T-helper 1 cell treated with Interleukin-12 subunit alpha and Interleukin-12 subunit beta and Interleukin-4 antibody, amounts not matched to agents 30 ng/mL and 1 ng/mL, for 36 hours (primary cell): ENCODE data around the gene C11orf86. TPM values are rescaled to one million over a fixed set of nuclear protein-coding genes. Genes with fewer than 3 reads are reported as not detected.
"Not testable (repeated sequence)": the region's sequence is repeated elsewhere in the genome, so short reads cannot be mapped to it uniquely, and the experiment has no call there.

Experiments used
- intact Hi-C: fragments of 100-400 bp; cut with micrococcal nuclease; formaldehyde crosslinking; loops from one replicate; pipeline ENCODE4 v1.15.1; 2024
- total RNA-seq: library from RNA; stranded (reverse); gene quantifications from 2 replicates; pipeline ENCODE4 v1.2.3, GENCODE V29; 2022

Gene C11orf86
- total RNA-seq, 1 donor from 2014 or later = not detected

- intact Hi-C loops = not testable (repeated sequence)
Measured at GRCh38 chr11:66988741-66989140, 13.6 kb downstream of the C11orf86 start.

DNA sequence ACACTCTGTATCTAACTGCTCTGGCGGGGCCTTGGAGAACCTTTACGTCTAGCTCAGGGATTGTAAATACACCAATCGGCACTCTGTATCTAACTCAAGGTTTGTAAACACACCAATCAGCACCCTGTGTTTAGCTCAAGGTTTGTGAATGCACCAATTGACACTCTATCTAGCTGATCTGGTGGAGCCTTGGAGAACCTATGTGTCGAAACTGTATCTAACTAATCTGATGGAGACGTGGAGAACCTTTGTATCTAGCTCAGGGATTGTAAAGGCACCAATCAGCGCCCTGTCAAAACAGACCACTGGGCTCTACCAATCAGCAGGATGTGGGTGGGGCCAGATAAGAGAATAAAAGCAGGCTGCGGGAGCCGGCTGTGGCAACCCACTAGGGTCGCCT lies 14.3 kb downstream of the C11orf86 start:
- intact Hi-C loops = not testable (repeated sequence)

GRCh38 chr11:66992041-66992440 lies 16.9 kb downstream of the C11orf86 start:
- intact Hi-C loops = no loop called here

GRCh38 chr11:66996609-66997273 lies 21.6 kb downstream of the C11orf86 start:
- intact Hi-C loops = no loop called here

DNA sequence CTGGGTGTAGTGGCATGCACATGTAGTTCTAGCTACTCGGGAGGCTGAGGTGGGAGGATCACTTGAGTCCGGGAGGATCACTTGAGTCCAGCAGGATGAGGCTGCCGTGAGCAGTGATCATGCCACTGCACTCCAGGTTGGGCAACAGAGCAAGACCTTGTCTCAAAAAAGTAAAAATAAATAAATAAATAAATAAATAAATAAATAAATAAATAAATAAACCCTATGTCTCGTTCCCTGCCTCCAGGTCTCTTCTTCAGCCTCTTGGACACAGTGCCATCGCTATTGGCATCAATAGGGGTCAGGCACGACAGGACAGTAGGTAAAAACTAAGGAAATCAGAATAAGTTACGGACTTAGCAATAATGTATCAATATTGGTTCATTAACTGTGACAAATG lies 24.5 kb downstream of the C11orf86 start:
- intact Hi-C loops = no loop called here

GRCh38 chr11:67001332-67001731 lies 26.2 kb downstream of the C11orf86 start:
- intact Hi-C loops = no loop called here

DNA sequence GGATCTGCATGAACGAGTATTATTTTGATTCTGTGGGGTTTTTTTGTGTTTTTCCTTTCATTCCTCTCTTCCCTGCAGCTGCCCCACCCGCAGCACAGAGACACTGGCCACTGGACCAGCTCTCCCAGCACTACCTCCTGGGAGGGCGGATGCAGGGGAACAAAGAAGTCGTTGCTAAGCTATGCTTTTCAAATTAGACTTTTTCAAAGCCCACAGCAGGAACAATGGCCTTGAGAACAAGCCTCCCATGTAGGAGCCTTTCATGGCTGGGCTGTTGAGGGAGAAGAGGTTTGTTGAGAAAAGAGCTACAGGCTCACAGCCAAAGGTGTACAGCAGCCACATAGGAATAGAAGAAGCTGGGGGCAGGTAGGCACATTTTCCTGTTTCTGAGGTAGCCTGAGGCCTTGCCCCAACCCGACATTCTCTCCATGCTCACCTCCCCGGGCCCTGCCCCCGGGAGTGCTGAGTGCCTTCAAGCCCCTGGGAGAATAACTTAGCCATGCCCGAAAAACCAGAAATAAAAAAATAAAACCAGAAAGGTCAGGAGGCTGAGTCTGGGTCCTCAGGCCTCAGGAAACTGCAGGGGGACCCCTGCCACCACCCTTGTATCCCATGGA lies 27.3 kb downstream of the C11orf86 start:
- intact Hi-C loops = no loop called here

- intact Hi-C loops = no loop called here
Measured at GRCh38 chr11:67002921-67003411, 27.9 kb downstream of the C11orf86 start.

DNA sequence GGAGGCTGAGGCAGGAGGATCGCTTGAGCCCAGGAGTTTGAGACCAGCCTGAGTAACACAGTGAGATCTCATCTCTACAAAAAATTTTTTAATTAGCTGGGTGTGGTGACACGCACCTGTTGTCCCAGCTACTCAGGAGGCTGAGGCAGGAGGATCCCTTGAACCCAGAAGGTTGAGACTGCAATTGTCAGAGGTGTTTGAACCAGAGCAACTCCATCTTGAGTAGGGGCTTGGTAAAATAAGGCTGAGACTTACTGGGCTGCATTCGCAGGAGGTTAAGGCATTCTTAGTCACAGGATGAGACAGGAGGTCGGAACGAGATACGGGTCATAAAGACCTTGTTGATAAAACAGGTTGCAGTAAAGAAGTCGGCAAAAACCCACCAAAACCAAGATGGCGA lies 30.1 kb downstream of the C11orf86 start:
- intact Hi-C loops = not testable (repeated sequence)

DNA sequence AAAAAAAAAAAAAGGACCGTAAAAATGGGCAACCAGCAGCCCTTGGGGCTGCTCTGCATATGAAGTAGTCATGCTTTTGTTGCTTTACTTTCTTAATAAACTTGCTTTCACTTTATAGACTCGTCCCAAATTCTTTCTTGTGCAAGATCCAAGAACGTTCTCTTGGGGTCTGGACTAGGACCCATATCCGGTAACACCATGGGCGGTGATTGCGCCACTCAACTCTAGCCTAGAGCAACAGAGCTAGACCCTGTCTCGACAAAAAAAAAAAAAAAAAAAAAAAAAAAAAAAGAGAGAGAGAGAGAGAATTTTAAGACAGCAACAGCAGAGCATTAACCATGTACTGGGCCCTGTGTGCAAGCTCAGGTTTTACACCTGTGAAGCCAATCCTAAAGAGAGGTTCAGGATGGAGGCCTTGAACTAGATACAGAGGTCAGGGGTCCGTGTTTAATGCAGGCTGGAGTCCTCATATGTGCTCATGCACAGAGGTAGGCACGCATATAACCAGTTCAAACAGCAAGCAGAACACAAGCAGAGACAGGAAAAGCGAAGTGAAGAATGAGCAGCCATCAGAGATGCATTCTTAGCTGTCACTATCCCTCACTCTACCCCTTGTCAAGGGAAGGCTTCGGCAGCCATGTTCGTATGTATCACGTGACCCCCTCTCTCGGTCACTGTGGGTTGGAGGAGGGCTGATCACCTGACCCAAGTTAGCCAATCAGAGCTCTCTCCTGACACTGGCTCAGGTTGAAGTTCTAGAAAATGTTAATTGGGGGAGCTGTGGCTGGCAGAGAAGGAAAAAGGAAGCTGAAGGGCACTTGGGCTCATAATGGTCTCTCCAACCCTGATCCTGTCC lies 31.2 kb downstream of the C11orf86 start:
- intact Hi-C loops = no loop called here

DNA sequence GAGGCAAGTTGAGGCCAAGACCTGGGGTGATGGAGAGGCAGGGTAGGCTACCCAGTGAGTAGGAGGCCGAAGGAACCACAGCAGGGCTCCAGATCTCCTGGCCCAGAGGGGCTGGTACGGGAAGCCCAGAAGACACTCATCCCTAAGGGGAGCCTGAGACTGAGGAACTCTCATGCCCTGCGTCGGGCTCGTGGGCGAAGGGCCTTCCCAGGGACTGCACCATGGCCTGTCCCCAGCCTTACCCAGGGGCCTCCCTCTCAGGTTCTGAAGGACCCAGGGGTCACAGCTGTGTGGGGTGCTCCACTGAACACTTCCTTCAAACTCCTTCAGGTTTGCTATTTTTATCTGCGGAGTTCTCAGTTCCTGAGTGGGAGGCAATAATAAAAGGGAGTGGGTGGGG lies 32.0 kb downstream of the C11orf86 start:
- intact Hi-C loops = no loop called here

GRCh38 chr11:67010296-67010905 lies 35.3 kb downstream of the C11orf86 start:
- intact Hi-C loops = no loop called here

GRCh38 chr11:67013511-67014045 lies 38.5 kb downstream of the C11orf86 start:
- intact Hi-C loops = no loop called here

DNA sequence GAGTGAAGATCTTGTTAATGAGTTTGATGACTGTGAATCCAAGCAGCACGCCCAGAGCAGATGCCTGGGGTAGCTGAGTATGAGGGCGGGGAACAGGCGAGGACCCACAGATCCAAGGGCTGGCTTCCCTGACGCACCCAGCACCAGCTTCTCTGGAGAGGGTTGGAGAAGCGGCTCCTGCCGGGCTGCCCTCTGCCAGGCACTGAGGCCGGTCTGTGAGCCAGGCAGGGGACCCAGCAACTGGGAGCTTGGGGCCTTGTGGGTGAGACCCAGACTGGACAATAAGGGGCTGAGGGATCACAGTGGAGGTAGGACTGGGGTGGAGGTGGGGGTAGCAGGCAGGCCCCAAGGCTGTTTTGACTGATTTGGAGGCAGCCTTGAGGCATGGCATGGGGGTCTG lies 39.2 kb downstream of the C11orf86 start:
- intact Hi-C loops = no loop called here

GRCh38 chr11:67015048-67015447 lies 39.9 kb downstream of the C11orf86 start:
- intact Hi-C loops = no loop called here

- intact Hi-C loops = no loop called here
Measured at GRCh38 chr11:67016550-67016949, 41.4 kb downstream of the C11orf86 start.

GRCh38 chr11:67020949-67021348 lies 45.8 kb downstream of the C11orf86 start:
- intact Hi-C loops = no loop called here

GRCh38 chr11:67022341-67022933 lies 47.3 kb downstream of the C11orf86 start:
- intact Hi-C loops = no loop called here

GRCh38 chr11:67022961-67023956 lies 48.2 kb downstream of the C11orf86 start, which contains the start of gene SYT12:
TSS of gene SYT12 (plus strand) at chr11:67023134. CDS start at chr11:67030145, 7,011 bp downstream.
- intact Hi-C loops = no loop called here

- intact Hi-C loops = no loop called here
Measured at GRCh38 chr11:67023957-67024353, 48.9 kb downstream of the C11orf86 start.
